HG02981 (cell line): ENCODE measurements around the gene SDHAF4.
"Not testable (repeated sequence)": the region's sequence is repeated elsewhere in the genome, so short reads cannot be mapped to it uniquely, and the experiment has no call there.

Experiments used
- ATAC-seq: cut with Tn5 transposase; IDR thresholded peaks from one replicate; pipeline ENCODE4 v1.9.1; 2021; ENCODE audit warnings: mild to moderate bottlenecking, moderate library complexity; ENCODE audit not compliant: unreplicated experiment

Gene SDHAF4

DNA sequence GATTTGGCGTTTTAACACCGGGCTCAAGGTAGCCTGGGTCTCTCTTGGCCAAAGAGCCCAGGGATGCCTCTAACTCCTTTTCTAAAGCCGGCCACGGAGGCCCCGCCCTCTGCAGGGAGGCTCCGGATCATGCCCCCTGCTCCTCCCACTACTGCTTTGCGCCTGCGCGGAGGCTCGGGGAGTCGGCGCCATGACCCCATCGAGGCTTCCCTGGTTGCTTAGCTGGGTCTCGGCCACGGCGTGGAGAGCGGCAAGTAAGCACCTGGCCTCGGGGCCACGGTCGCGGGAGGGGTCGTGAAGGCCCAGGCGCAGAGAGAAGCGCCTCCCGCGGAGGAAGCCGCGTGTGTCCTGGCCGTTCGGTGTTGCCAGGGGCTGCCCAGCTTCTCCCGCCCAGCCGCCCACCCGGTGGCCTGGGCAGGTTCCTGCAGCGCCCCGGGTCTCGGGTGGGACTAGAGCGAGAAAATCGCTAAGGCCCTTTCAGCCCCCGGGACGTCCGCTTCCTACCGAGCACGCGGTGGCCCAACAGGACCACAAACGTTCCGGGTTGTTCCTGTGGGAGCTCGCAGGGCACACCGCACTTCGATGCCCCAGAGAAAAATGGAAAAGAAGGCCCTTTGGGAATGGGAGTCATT, at the start of gene SDHAF4:
Gene SDHAF4, plus strand, starts transcription at position 180 of the 632 bp plus-strand sequence. Its CDS starts 11 bp downstream, at position 191.
- ATAC-seq = peak; percentile 99

- no peak for ATAC-seq
These were observed 48.0 kb upstream of the SDHAF4 start for GRCh38 chr6:70518723-70519122.

GRCh38 chr6:70520575-70520974, 46.2 kb upstream of the SDHAF4 start:
- no peak for ATAC-seq

DNA sequence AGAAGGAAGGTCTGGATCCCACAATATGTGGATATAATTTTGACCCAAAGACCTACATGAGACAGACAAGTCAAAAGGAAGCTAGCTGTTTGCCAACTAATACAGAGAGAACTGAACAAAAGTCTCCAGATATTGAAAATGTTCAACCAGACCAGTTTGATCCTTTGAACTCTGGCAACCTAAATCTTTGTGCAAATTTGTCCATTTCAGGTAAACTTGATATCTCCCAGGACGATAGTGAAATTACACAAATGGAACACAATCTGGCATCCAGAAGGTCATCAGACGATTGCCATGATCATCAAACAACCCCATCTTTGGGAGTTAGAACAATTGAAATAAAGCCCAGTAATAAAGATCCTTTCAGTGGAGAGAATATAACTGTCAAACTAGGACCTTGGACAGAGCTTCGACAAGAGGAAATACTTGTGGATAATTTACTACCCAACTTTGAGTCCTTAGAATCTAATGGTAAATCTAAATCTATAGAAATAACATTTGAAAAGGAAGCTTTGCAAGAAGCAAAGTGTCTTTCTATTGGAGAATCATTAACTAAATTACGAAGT, 41.9 kb upstream of the SDHAF4 start:
- no peak for ATAC-seq

DNA sequence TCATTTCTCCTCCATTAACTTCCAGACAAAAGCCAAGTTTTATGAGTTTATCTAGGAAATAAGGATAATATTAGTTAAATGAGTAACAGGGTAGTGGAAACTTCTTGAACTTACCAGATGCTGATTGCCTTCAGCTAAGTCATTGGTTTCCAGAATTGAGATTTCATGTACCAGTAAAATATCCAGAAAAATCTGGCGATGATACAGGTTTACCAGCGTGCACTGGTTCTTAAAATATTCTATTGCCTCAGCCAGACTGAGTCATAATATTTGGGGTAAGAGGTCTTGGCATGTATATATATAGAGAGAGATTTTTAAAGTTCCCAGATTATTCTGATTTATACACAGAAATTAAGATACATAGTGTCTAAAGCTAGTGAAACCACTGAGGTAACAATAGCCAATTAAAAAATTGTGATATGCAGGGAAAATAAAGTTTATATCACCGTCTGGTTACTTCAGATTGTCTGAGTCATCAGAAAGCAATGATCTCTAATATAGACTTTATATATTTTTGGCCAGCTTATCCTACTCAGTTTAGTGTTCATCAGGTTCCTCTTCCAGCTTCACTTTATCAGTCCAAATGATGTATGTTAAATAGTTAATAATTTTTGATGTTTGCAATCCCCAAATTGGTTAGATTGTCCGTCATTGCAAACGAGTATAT, 39.5 kb upstream of the SDHAF4 start:
- no peak for ATAC-seq

DNA sequence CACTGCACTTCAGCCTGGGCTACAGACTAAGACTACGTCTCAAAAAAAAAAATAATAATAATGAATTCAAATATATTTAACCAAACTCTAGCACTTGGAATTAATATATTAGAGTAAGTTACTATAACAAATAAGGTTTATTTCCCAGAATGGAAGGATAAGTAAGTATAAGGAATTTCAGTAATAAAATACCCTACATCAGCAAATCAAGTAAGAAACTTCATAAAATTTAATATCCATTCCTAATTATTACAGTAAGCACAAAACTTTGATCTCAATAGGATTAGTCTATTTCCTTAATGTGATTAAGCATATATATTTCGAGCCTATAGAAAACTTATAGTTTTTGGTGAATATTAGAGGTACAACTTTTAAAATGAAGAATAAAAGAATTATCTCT, 36.7 kb upstream of the SDHAF4 start:
- ATAC-seq = no peak

DNA sequence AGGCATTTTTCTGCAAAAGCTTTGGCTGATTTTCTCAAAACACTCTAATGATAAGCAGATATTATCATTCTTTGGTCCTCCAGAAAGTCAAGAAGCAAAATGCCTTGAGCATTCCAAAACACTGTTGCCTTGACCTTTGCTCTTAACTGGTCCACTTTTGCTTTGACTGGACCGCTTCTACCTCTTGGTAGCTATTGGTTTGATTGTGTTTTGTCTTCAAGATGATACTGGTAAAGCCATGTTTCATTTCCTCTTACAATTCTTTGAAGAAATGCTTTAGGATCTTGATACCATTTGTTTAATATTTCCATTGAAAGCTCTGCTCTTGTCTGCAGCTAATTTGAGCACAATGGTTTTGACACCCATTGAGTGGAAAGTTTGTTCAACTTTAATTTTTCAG, 35.6 kb upstream of the SDHAF4 start:
- no peak for ATAC-seq

DNA sequence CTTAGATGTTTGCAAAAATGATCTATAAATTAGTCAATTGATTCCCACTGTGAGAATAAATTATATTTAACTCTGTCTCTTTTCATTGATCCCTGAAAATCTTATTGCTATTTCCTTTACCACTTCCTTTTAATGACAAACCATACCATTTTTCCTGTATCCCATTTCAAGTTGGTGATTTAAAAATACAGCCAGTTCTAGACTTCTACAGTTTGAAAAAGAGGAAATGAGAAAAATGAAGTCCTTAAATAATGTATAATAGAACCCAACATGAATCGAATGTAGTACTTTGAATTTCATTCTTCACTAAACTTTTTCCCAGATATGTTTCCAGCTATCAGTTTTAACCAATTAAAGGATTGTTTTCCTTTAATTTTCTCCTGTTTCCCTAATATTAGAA, 29.5 kb upstream of the SDHAF4 start:
- ATAC-seq = no peak

- ATAC-seq = no peak
These were observed 28.4 kb upstream of the SDHAF4 start for GRCh38 chr6:70538376-70538775.

GRCh38 chr6:70547313-70547712, 19.4 kb upstream of the SDHAF4 start:
- ATAC-seq = no peak

GRCh38 chr6:70547905-70548304, 18.8 kb upstream of the SDHAF4 start:
- no peak for ATAC-seq

- no peak for ATAC-seq
These were observed 17.4 kb upstream of the SDHAF4 start for GRCh38 chr6:70549327-70549726.

DNA sequence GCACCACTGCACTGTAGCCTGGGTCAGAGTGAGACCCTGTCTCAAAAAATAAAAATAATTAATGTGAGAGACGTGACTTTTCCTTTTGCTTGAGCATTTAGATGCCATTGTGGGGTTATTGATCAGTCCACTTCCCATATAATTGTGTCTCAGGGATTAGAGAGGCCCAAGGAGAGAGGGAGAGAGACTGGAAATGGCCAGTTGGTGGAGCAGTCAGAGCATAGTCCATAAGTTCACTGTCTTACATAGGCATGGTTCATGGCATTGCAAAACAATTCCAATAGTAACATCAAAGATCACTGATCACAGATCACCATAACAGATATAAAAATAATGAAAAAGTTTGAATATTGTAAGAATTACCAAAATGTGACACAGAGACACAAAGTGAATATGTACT, 15.2 kb upstream of the SDHAF4 start:
- ATAC-seq = no peak

DNA sequence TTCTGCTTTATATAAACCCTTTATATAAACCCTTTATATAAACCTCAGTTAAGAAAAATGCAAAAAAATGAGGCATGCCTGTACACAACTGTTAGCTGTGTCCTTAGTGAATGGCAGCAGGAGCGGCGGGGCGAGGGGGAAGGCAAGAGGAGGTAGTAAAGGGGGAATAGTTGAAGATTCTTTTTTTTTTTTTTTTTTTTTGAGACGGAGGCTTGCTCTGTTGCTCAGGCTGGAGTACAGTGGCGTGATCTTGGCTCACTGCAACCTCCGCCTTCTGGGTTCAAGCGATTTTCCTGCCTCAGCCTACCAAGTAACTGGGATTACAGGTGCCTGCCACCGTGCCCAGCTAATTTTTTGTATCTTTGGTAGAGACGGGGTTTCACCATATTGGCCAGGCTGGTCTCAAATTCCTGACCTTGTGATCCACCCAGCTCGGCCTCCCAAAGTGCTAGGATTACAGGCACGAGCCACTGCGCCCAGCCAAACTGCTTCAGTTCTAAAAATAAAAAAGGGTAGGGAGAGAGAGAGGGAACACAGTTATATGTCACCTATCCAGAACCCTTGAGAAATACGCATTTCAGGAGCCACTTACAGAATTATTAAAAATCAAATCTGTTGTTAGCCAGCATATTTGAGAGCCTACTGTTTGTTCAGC, 14.3 kb upstream of the SDHAF4 start:
- ATAC-seq = not testable (repeated sequence)

- no peak for ATAC-seq
These were observed 13.8 kb upstream of the SDHAF4 start for GRCh38 chr6:70552974-70553373.

DNA sequence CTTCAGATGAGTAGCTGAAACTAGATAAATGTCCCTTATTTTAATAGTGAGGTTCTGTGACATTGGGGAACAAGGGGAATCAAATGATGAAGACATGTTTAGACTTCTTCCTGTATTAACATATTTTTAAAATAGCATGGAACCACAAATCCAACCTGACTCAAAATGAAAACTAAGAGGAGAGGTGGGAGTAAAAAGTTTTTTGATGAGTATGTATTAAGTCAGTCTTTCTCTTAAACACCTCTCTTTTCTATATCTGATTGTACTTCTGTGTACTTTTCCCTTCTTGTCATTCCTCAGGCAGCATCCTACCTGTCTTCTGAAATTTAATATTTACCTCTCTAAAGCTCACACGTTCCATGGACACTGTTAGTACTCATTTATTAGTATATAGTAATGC, 8.7 kb upstream of the SDHAF4 start:
- ATAC-seq = no peak

DNA sequence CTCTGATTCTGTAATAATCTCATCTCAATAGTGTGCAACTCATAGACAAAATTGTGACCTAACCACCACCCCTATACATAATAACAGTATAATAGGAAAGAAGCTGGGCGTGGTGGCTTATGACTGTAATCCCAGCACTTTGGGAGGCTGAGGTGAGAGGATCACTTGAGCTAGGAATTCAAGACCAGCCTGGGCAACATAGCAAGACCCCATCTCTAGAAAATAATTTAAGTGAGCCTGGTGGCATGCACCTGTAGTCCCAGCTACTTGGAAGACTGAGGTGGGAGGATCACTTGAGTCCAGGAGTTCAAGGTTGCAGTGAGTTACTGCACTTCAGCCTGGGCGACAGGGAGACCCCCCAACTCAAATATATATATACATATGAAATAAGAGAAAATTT, 4.3 kb upstream of the SDHAF4 start:
- not testable (repeated sequence) for ATAC-seq

GRCh38 chr6:70563530-70563929, 3.2 kb upstream of the SDHAF4 start:
- no peak for ATAC-seq

GRCh38 chr6:70574643-70575042, 7.9 kb downstream of the SDHAF4 start:
- no peak for ATAC-seq

DNA sequence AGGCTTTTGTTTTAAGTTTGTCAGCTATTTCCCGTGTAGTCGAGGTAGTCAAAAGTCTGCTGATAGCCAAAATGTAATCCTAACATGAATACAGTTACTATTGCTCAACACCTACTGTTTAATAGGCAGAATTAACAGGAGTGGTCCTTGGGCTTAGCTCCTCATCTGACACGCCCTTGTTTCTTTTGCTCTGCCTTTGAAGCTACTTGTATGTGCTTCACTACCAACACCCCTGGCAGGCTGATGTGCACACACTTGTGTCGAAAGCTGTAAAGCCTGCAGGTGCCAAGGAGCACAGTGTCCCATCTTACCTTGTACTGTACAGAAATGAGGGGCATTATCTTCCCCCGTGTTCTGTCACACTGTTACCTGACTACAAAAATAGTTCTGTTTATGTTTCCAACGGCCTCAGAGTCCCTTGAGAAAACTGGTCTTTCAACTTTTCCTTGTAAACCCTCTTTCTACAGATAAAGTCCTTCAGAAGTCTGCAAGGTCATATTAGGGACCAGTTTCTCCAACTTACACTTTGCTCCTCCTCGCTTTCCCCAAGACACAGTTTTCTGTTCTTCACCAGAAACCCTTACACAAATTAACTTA, 9.3 kb downstream of the SDHAF4 start:
- no peak for ATAC-seq

DNA sequence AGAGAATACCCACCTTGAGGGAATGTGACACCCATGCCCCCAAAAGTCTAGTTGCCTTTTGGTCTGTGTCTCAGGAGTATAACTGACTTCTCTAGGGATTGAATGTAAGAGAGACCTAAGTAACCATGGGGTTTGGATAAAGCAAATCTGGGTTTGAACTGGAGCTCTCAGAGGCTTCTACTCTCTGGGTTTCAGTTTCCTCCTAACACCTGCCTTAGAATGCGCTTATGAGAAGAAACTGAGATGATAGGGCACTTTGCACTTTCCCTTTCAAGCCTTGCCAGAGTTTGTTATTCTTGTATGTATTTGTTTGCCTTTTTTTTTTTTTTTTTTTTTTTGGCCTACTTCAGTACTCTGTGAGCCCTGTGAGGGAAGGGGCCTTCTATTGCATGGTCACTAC, 19.4 kb downstream of the SDHAF4 start:
- ATAC-seq = peak; percentile 89

DNA sequence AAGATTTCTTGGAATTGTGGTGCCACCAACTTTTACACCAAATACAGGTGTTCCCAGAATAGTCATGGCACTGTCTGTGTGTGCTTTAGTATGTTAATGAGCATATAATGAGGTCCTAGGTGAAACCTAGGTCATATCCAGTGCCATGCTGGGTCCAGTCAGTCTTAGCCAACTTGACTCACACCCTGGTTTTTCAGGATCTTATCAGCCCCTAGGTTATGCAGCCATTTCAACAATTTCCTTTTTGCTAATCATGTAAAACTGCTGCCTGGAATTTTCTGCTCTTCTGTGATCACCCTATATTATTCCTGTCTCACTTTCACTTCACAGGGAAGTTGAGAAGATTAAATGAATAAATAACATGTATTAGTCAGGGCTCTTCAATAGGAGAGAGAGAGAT, 23.7 kb downstream of the SDHAF4 start:
- no peak for ATAC-seq
